DOHH2 (cell line): ENCODE measurements around the gene TAF4.

ENCODE experiments used
- CTCF ChIP-seq: fragments of 200-600 bp; sonication (generic); IDR thresholded peaks from one replicate; pipeline ENCODE4 v1.5.1; 2014; ENCODE audit warnings: antibody characterized with exemption, mild to moderate bottlenecking, low read depth, low read length; ENCODE audit not compliant: poor library complexity, severe bottlenecking
- EZH2phosphoT487 ChIP-seq: fragments of 200-600 bp; sonication (generic); IDR thresholded peaks from 2 replicates; pipeline ENCODE4 v1.6.1; 2017; ENCODE audit warnings: borderline replicate concordance, mild to moderate bottlenecking, antibody characterized with exemption, low read length, moderate library complexity, mixed read lengths

GRCh38 chr20:61997372-61997771, 68.3 kb downstream of the TAF4 start:
- TF ChIP-seq CTCF (no peak), EZH2phosphoT487 (no peak)
